Esophagus squamous epithelium (tissue), 5 donors: ENCODE results near the gene FAM163A. TPM values are rescaled to one million over a fixed set of nuclear protein-coding genes. Genes with fewer than 3 reads are reported as not detected.

ENCODE experiments used
- DNase-seq: peaks from one replicate; lab custom pipeline; 2025; lab: John Stamatoyannopoulos, UW
- H3K27ac ChIP-seq, 4 donors: fragments of 200-600 bp; sonication (generic); one replicate each; pipeline ENCODE4 v1.5.1; 2016 to 2019; ENCODE audit warnings: mild to moderate bottlenecking in 1 of 4
- H3K27me3 ChIP-seq, 4 donors: fragments of 200-600 bp; sonication (generic); 1 replicate in 3 of 4; 2 replicates in 1 of 4; pipeline versions ENCODE4 v1.5.1 to v1.6.0; 2017 to 2021; ENCODE audit warnings: antibody characterized with exemption in 1 of 4
- H3K36me3 ChIP-seq, 3 donors: fragments of 200-600 bp; sonication (generic); one replicate each; pipeline ENCODE4 v1.5.1; 2016 to 2019
- H3K4me1 ChIP-seq, 3 donors: fragments of 200-600 bp; sonication (generic); one replicate each; pipeline ENCODE4 v1.5.1; 2017 to 2019
- H3K4me3 ChIP-seq, 4 donors: fragments of 200-600 bp; sonication (generic); 1 replicate in 3 of 4; 2 replicates in 1 of 4; pipeline ENCODE4 v1.5.1; 2016 to 2019; ENCODE audit warnings: mild to moderate bottlenecking in 2 of 4, moderate library complexity in 1 of 4
- H3K9me3 ChIP-seq, 3 donors: fragments of 200-600 bp; sonication (generic); one replicate each; pipeline ENCODE4 v1.5.1; 2016 to 2019
- CTCF ChIP-seq, 6 experiments: fragments of 450-650 bp in 4 of 6; fragments of 200-600 bp in 2 of 6; sonication (generic) in 2 of 6; IDR thresholded peaks; one replicate each; pipeline ENCODE4 v1.5.1; 2016 to 2019; ENCODE audit warnings: antibody characterized with exemption in 6 of 6, mild to moderate bottlenecking in 4 of 6, moderate library complexity in 4 of 6
- POLR2A ChIP-seq, 4 donors: fragments of 450-650 bp; IDR thresholded peaks; one replicate each; pipeline ENCODE4 v1.6.1; 2017; ENCODE audit warnings: antibody characterized with exemption in 4 of 4, mild to moderate bottlenecking in 4 of 4, moderate library complexity in 3 of 4
- WGBS, 2 donors: methylation state at CpG; one replicate each; pipeline ENCODE4 v1.1.5; 2018; 5-methylcytosine and 5-hydroxymethylcytosine counted together
- intact Hi-C: fragments of 100-400 bp; cut with DNase I; formaldehyde crosslinking; loops from one replicate; pipeline ENCODE4 v1.15.0; 2022
- total RNA-seq, 4 donors: library from RNA; depleted of rRNA; stranded (reverse); fragments of >200 nt; gene quantifications; one replicate each; pipeline ENCODE4 v1.1.0, GENCODE V29; 2016
- donor health status: DM: yes; HTN: yes; CAD: no.

Gene FAM163A
- total RNA-seq, 4 donors from 2014 or later: not detected

GRCh38 chr1:179856296-179856695 is 113.2 kb downstream of the FAM163A start:
- TF ChIP-seq POLR2A (IDR thresholded peaks at IDR 0.05) (no peak), CTCF (IDR thresholded peaks at IDR 0.05) (no peak)
- no peaks in the 10 kb centered on the region for H3K9me3 ChIP-seq
- H3K4me1 ChIP-seq: no peaks in the 10 kb centered on the region
- intact Hi-C loops: no loop called here
- WGBS, 2 donors: 92% methylated on average over 2 of the region's 2 CpGs
- DNase-seq: no peak
- H3K27me3 ChIP-seq: no peaks in the 10 kb centered on the region
- peaks cover 0 to 97% (median 0%) of the 10 kb centered on the region in 3 donors for H3K36me3 ChIP-seq
- H3K27ac ChIP-seq: no peak overlapping the region
- no peak overlapping the region for H3K4me3 ChIP-seq

DNA sequence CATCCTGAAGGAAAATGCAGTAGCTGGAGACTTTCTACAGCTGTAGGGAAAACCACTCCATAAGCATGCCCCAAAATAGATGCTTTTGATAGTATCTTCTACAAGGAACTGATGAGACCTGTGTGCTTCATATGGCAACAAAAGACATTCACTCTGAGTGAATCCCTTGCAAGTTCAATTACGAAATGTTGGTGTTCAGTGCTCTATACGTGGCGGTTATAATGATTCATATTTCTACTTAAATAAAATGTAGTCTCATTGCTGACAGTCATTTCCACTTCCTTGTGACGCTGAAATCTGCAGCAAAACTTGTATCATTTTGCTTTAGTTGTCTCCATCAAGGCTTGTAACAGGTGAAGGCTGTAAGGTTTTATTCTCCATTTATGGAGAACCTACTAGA is 113.9 kb downstream of the FAM163A start:
- H3K4me3 ChIP-seq: no peak overlapping the region
- no peak for TF ChIP-seq POLR2A (IDR thresholded peaks at IDR 0.05)
- TF ChIP-seq CTCF (IDR thresholded peaks at IDR 0.05): no peak
- H3K27me3 ChIP-seq: no peaks in the 10 kb centered on the region
- intact Hi-C loops: no loop called here
- DNase-seq: no peak
- peaks cover 0 to 97% (median 0%) of the 10 kb centered on the region in 3 donors for H3K36me3 ChIP-seq
- H3K27ac ChIP-seq: no peak overlapping the region
- H3K9me3 ChIP-seq: no peaks in the 10 kb centered on the region
- 74 to 84% methylated on average over 4 of the region's 4 CpGs for WGBS, 2 donors
- no peaks in the 10 kb centered on the region for H3K4me1 ChIP-seq

GRCh38 chr1:179860652-179861051 is 117.6 kb downstream of the FAM163A start:
- Histone ChIP-seq H3K4me3 (no peak overlapping the region), H3K9me3 (no peaks in the 10 kb centered on the region), H3K4me1 (no peaks in the 10 kb centered on the region), H3K36me3 (peaks cover 10 to 99% (median 16%) of the 10 kb centered on the region in 3 donors), H3K27ac (no peak overlapping the region), H3K27me3 (no peaks in the 10 kb centered on the region)
- no peak for DNase-seq
- WGBS, 2 donors: 86 to 89% methylated on average over 3 of the region's 3 CpGs
- intact Hi-C loops: loop anchor here (10.0 kb wide), 1 partner anchor 324 kb away; no protein-coding TSS in a partner anchor
- no peak for TF ChIP-seq CTCF (IDR thresholded peaks at IDR 0.05)
- no peak for TF ChIP-seq POLR2A (IDR thresholded peaks at IDR 0.05)

GRCh38 chr1:179865377-179865776 is 122.3 kb downstream of the FAM163A start:
- WGBS, 2 donors: 86 to 99% methylated on average over 4 to 5 of the region's 6 CpGs
- H3K36me3 ChIP-seq: peaks cover 10 to 99% (median 21%) of the 10 kb centered on the region in 3 donors

More at GRCh38 chr1:179865377-179865776, 122.3 kb downstream of the FAM163A start:
- H3K27ac ChIP-seq: no peak overlapping the region
- H3K9me3 ChIP-seq: no peaks in the 10 kb centered on the region
- DNase-seq: no peak
- TF ChIP-seq POLR2A (IDR thresholded peaks at IDR 0.05) (no peak), CTCF (IDR thresholded peaks at IDR 0.05) (no peak)
- H3K4me3 ChIP-seq: no peak overlapping the region
- no peaks in the 10 kb centered on the region for H3K27me3 ChIP-seq
- no peaks in the 10 kb centered on the region for H3K4me1 ChIP-seq
- intact Hi-C loops: loop anchor here (10.0 kb wide), 1 partner anchor 319 kb away; no protein-coding TSS in a partner anchor

Other genes starting within 250 kb of the FAM163A start
- not detected for gene NPHS2, start 167.3 kb upstream of the FAM163A start, total RNA-seq
- under 1 TPM; 0.15 to 0.72 (median 0.37) TPM for gene TDRD5, start 151.5 kb upstream of the FAM163A start, total RNA-seq
- 10 to 100 TPM; 51.1 to 69.8 (median 61.0) TPM for gene TOR1AIP2, start 134.5 kb downstream of the FAM163A start, total RNA-seq
- gene TOR1AIP1, start 139.0 kb downstream of the FAM163A start, total RNA-seq: 10 to 100 TPM; 26.1 to 78.8 (median 35.3) TPM
- 10 to 100 TPM; 31.1 to 66.9 (median 45.2) TPM for gene CEP350, start 211.5 kb downstream of the FAM163A start, total RNA-seq